Ishikawa (cell line): Measurements from ENCODE around the gene TGM1.

Experiments
- CEBPB ChIP-seq: IDR thresholded peaks from 2 replicates; pipeline ENCODE4 v1.6.1; 2012
- EGR1 ChIP-seq: IDR thresholded peaks from 2 replicates; pipeline ENCODE4 v1.6.1; 2012
- EP300 ChIP-seq: IDR thresholded peaks from 2 replicates; pipeline ENCODE4 v1.6.1; 2012; ENCODE audit warnings: borderline replicate concordance
- YY1 ChIP-seq: IDR thresholded peaks from 2 replicates; pipeline ENCODE4 v1.6.1; 2012; ENCODE audit warnings: low read depth
- TF ChIP-seq, protein P1 (sequence below): IDR thresholded peaks from 2 replicates; pipeline ENCODE4 v1.6.1; 2012

DNA sequence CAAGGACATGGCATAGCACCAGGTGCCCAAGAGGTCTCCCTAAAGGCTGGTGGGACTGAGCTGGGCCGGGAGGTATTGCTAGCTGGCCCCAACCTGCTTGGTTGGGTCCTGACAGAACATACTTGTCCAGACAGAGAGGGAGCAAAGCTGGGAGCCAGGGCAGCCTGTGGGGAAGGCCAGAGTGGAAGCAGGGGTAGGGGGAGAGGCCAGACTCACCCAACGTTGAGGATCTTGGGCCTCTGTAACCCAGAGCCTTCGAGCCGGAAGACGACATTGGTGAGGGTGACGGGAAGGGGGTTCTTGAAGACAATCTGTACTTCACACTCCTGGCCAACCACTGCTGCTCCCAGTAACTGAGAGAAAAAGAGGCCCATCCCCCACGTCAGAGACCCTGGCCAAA lies 9.0 kb downstream of the TGM1 start:
- TF ChIP-seq EGR1 (no peak), CEBPB (no peak), EP300 (no peak), YY1 (no peak)
- TF ChIP-seq, protein P1, sequence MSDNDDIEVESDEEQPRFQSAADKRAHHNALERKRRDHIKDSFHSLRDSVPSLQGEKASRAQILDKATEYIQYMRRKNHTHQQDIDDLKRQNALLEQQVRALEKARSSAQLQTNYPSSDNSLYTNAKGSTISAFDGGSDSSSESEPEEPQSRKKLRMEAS = no peak
